ENCODE results near the gene USP37. TPM values are rescaled to one million over a fixed set of nuclear protein-coding genes. Genes with fewer than 3 reads are reported as not detected.

USP37 gene
- total and polyA plus RNA-seq, 3 experiments from 2014 or later, result 12.5 to 31.5 (median 29.9) TPM

GRCh38 chr2:218479595-218479994 lies 88.6 kb downstream of the USP37 start:
- Mint-ChIP-seq H3K36me3 (peaks cover 0 to 66% (median 14%) of the 10 kb centered on the region in 3 donors), H3K4me1 (peaks cover 8 to 13% (median 12%) of the 10 kb centered on the region in 3 donors), H3K9me3 (no peaks in the 10 kb centered on the region), H3K4me3 (no peak overlapping the region), H3K27me3 (no peaks in the 10 kb centered on the region), H3K27ac (no peak overlapping the region)
- DNase-seq, result no peak
- H3K9me3 ChIP-seq (ENCODE audit: low read length), result no peaks in the 10 kb centered on the region
- ChIA-PET POLR2A (no interaction called here), CTCF (no interaction called here)
- H3K4me1 ChIP-seq (ENCODE audit: insufficient read depth, low read length), result peaks cover 18% of the 10 kb centered on the region
- no peak overlapping the region for H3K4me3 ChIP-seq (ENCODE audit: low read length)
- peaks cover 21% of the 10 kb centered on the region for H3K36me3 ChIP-seq (ENCODE audit: insufficient read depth, low read length)
- H3K27me3 ChIP-seq (ENCODE audit: insufficient read depth, low read length, poor library complexity, severe bottlenecking), result no peaks in the 10 kb centered on the region
- H3K27ac ChIP-seq (ENCODE audit: low read depth, low read length), result no peak overlapping the region

- H3K4me3 Mint-ChIP-seq, result no peak overlapping the region
- peaks cover 6 to 10% (median 10%) of the 10 kb centered on the region in 3 donors for H3K4me1 Mint-ChIP-seq
- H3K9me3 Mint-ChIP-seq, result no peaks in the 10 kb centered on the region
- no peak for DNase-seq
- no peak overlapping the region for H3K4me3 ChIP-seq (ENCODE audit: low read length)
- H3K27me3 ChIP-seq (ENCODE audit: insufficient read depth, low read length, poor library complexity, severe bottlenecking), result no peaks in the 10 kb centered on the region
- H3K27ac Mint-ChIP-seq, result no peak overlapping the region
- H3K9me3 ChIP-seq (ENCODE audit: low read length), result no peaks in the 10 kb centered on the region
- no peak overlapping the region for H3K27ac ChIP-seq (ENCODE audit: low read depth, low read length)
- POLR2A ChIA-PET, result no interaction called here
- H3K4me1 ChIP-seq (ENCODE audit: insufficient read depth, low read length), result peaks cover 17% of the 10 kb centered on the region
- no peaks in the 10 kb centered on the region for H3K27me3 Mint-ChIP-seq
- peaks cover 26% of the 10 kb centered on the region for H3K36me3 ChIP-seq (ENCODE audit: insufficient read depth, low read length)
- CTCF ChIA-PET, result no interaction called here
- H3K36me3 Mint-ChIP-seq, result peaks cover 0 to 70% (median 19%) of the 10 kb centered on the region in 3 donors
Observed at GRCh38 chr2:218478544-218478943, 89.6 kb downstream of the USP37 start.

- Histone ChIP-seq H3K27ac (ENCODE audit: low read depth, low read length) (no peak overlapping the region), H3K36me3 (ENCODE audit: insufficient read depth, low read length) (peaks cover 34% of the 10 kb centered on the region), H3K4me3 (ENCODE audit: low read length) (no peak overlapping the region), H3K27me3 (ENCODE audit: insufficient read depth, low read length, poor library complexity, severe bottlenecking) (no peaks in the 10 kb centered on the region), H3K9me3 (ENCODE audit: low read length) (no peaks in the 10 kb centered on the region), H3K4me1 (ENCODE audit: insufficient read depth, low read length) (peaks cover 4% of the 10 kb centered on the region)
- no peak for DNase-seq
- no peaks in the 10 kb centered on the region for H3K9me3 Mint-ChIP-seq
- no peaks in the 10 kb centered on the region for H3K27me3 Mint-ChIP-seq
- no peaks in the 10 kb centered on the region for H3K4me1 Mint-ChIP-seq
- peaks cover 0 to 74% (median 21%) of the 10 kb centered on the region in 3 donors for H3K36me3 Mint-ChIP-seq
- H3K27ac Mint-ChIP-seq, result no peak overlapping the region
- no peak overlapping the region for H3K4me3 Mint-ChIP-seq
- ChIA-PET POLR2A (no interaction called here), CTCF (no interaction called here)
Observed at GRCh38 chr2:218477247-218477646, 90.9 kb downstream of the USP37 start.

GRCh38 chr2:218476676-218477075 lies 91.5 kb downstream of the USP37 start:
- Histone ChIP-seq H3K27ac (ENCODE audit: low read depth, low read length) (no peak overlapping the region), H3K9me3 (ENCODE audit: low read length) (no peaks in the 10 kb centered on the region), H3K27me3 (ENCODE audit: insufficient read depth, low read length, poor library complexity, severe bottlenecking) (no peaks in the 10 kb centered on the region), H3K4me3 (ENCODE audit: low read length) (no peak overlapping the region), H3K4me1 (ENCODE audit: insufficient read depth, low read length) (no peaks in the 10 kb centered on the region), H3K36me3 (ENCODE audit: insufficient read depth, low read length) (peaks cover 32% of the 10 kb centered on the region)
- no peak for DNase-seq
- Mint-ChIP-seq H3K4me1 (no peaks in the 10 kb centered on the region), H3K27me3 (no peaks in the 10 kb centered on the region), H3K4me3 (no peak overlapping the region), H3K27ac (no peak overlapping the region), H3K9me3 (no peaks in the 10 kb centered on the region), H3K36me3 (peaks cover 0 to 73% (median 24%) of the 10 kb centered on the region in 3 donors)
- CTCF ChIA-PET, result no interaction called here
- POLR2A ChIA-PET, result no interaction called here

- CTCF ChIA-PET, result interaction anchor here (1.3 kb wide), 1 partner anchor 9 kb away, joined by 5 read pairs; no protein-coding TSS in a partner anchor
- DNase-seq, result no peak
- H3K27ac Mint-ChIP-seq, result no peak overlapping the region
- no peak overlapping the region for H3K4me3 ChIP-seq (ENCODE audit: low read length)
- H3K27ac ChIP-seq (ENCODE audit: low read depth, low read length), result no peak overlapping the region
- peaks cover 7% of the 10 kb centered on the region for H3K4me1 ChIP-seq (ENCODE audit: insufficient read depth, low read length)
- peaks cover 35% of the 10 kb centered on the region for H3K36me3 ChIP-seq (ENCODE audit: insufficient read depth, low read length)
- H3K27me3 ChIP-seq (ENCODE audit: insufficient read depth, low read length, poor library complexity, severe bottlenecking), result no peaks in the 10 kb centered on the region
- H3K4me1 Mint-ChIP-seq, result peaks cover 4 to 10% (median 9%) of the 10 kb centered on the region in 3 donors
- H3K9me3 ChIP-seq (ENCODE audit: low read length), result no peaks in the 10 kb centered on the region
- no peak overlapping the region for H3K4me3 Mint-ChIP-seq
- H3K36me3 Mint-ChIP-seq, result peaks cover 0 to 76% (median 19%) of the 10 kb centered on the region in 3 donors
- POLR2A ChIA-PET, result no interaction called here
- no peaks in the 10 kb centered on the region for H3K27me3 Mint-ChIP-seq
- no peaks in the 10 kb centered on the region for H3K9me3 Mint-ChIP-seq
Observed at GRCh38 chr2:218474527-218474926, 93.6 kb downstream of the USP37 start.

GRCh38 chr2:218472988-218473387 lies 95.2 kb downstream of the USP37 start:
- Mint-ChIP-seq H3K4me3 (no peak overlapping the region), H3K27me3 (no peaks in the 10 kb centered on the region), H3K9me3 (no peaks in the 10 kb centered on the region), H3K27ac (peak overlapping the region in 2 of 8 donors; percentile 3), H3K4me1 (peaks cover 4 to 10% (median 9%) of the 10 kb centered on the region in 3 donors), H3K36me3 (peaks cover 0 to 67% (median 15%) of the 10 kb centered on the region in 3 donors)
- Histone ChIP-seq H3K27ac (ENCODE audit: low read depth, low read length) (no peak overlapping the region), H3K36me3 (ENCODE audit: insufficient read depth, low read length) (peaks cover 30% of the 10 kb centered on the region), H3K4me3 (ENCODE audit: low read length) (no peak overlapping the region), H3K27me3 (ENCODE audit: insufficient read depth, low read length, poor library complexity, severe bottlenecking) (no peaks in the 10 kb centered on the region), H3K4me1 (ENCODE audit: insufficient read depth, low read length) (peaks cover 7% of the 10 kb centered on the region), H3K9me3 (ENCODE audit: low read length) (no peaks in the 10 kb centered on the region)
- CTCF ChIA-PET, result no interaction called here
- POLR2A ChIA-PET, result no interaction called here
- no peak for DNase-seq

GRCh38 chr2:218471982-218472381 lies 96.2 kb downstream of the USP37 start:
- ChIA-PET CTCF (no interaction called here), POLR2A (no interaction called here)
- no peak for DNase-seq
- Mint-ChIP-seq H3K27ac (peak overlapping the region in 1 of 8 donors; percentile 22), H3K4me3 (no peak overlapping the region), H3K36me3 (peaks cover 0 to 61% (median 15%) of the 10 kb centered on the region in 3 donors), H3K9me3 (no peaks in the 10 kb centered on the region), H3K4me1 (peaks cover 4 to 10% (median 9%) of the 10 kb centered on the region in 3 donors), H3K27me3 (no peaks in the 10 kb centered on the region)
- peaks cover 25% of the 10 kb centered on the region for H3K36me3 ChIP-seq (ENCODE audit: insufficient read depth, low read length)
- H3K4me1 ChIP-seq (ENCODE audit: insufficient read depth, low read length), result peaks cover 7% of the 10 kb centered on the region
- H3K9me3 ChIP-seq (ENCODE audit: low read length), result no peaks in the 10 kb centered on the region
- H3K27me3 ChIP-seq (ENCODE audit: insufficient read depth, low read length, poor library complexity, severe bottlenecking), result no peaks in the 10 kb centered on the region
- H3K4me3 ChIP-seq (ENCODE audit: low read length), result no peak overlapping the region
- H3K27ac ChIP-seq (ENCODE audit: low read depth, low read length), result no peak overlapping the region

GRCh38 chr2:218471036-218471435 lies 97.1 kb downstream of the USP37 start:
- POLR2A ChIA-PET, result interaction anchor here (0.6 kb wide), 1 partner anchor 17 kb away, joined by 10 read pairs; no protein-coding TSS in a partner anchor
- H3K27me3 Mint-ChIP-seq, result no peaks in the 10 kb centered on the region
- DNase-seq, result no peak
- peaks cover 25% of the 10 kb centered on the region for H3K36me3 ChIP-seq (ENCODE audit: insufficient read depth, low read length)
- no peak overlapping the region for H3K27ac ChIP-seq (ENCODE audit: low read depth, low read length)
- H3K36me3 Mint-ChIP-seq, result peaks cover 0 to 53% (median 15%) of the 10 kb centered on the region in 3 donors
- no peaks in the 10 kb centered on the region for H3K27me3 ChIP-seq (ENCODE audit: insufficient read depth, low read length, poor library complexity, severe bottlenecking)
- H3K27ac Mint-ChIP-seq, result peak overlapping the region in 4 of 8 donors; percentile 34 to 89 (median 40)
- H3K4me3 ChIP-seq (ENCODE audit: low read length), result no peak overlapping the region
- peaks cover 8 to 14% (median 13%) of the 10 kb centered on the region in 3 donors for H3K4me1 Mint-ChIP-seq
- no peak overlapping the region for H3K4me3 Mint-ChIP-seq
- no peaks in the 10 kb centered on the region for H3K9me3 ChIP-seq (ENCODE audit: low read length)
- no peaks in the 10 kb centered on the region for H3K9me3 Mint-ChIP-seq
- peaks cover 7% of the 10 kb centered on the region for H3K4me1 ChIP-seq (ENCODE audit: insufficient read depth, low read length)
- CTCF ChIA-PET, result no interaction called here
